HUDEP-2 (cell line): ENCODE data around the gene SLCO3A1.

Experiments used
- DNase-seq, 76 experiments: peaks; one replicate each; lab custom pipeline; 2025; ENCODE audit not compliant: unreplicated experiment in 76 of 76; lab: John Stamatoyannopoulos, UW

The SLCO3A1 gene

DNA sequence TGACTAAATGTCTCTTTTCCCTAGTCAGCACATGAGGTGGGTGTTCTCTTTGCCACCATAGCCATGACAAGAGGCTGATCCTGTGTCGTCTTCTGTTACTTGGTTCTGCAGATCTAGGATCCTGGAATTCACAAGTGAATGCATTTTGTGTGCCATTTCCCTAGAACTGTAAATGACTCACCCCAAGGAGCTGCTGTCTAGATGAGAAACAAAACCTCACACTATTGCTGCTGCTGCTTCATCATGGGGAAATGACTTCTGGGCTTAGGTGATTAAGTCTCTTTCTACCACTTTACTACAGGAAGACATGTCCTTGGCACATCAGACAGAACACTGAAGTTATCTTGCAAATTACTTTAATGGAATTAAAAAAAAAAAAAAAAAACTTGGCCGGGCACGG lies 54.9 kb downstream of the SLCO3A1 start:
- no peak for DNase-seq

DNA sequence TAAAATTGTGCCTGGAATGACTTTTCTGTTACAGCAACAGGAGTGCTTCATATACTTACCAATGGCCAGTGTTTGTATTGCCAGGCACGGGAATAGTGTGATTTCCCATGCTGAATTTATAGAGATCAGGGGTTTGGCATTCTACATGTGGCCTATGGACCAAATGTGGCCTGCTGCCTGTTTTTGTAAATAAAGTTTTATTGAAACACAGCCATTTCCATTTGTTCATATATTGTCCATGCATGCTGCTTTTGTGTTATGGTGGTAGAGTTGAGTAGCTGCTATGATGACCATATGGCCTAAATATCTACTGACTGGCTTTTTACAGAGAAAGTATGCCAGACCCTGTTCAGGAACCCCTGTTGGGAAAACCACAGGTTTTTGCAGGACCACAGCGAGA lies 55.6 kb downstream of the SLCO3A1 start:
- DNase-seq: no peak

DNA sequence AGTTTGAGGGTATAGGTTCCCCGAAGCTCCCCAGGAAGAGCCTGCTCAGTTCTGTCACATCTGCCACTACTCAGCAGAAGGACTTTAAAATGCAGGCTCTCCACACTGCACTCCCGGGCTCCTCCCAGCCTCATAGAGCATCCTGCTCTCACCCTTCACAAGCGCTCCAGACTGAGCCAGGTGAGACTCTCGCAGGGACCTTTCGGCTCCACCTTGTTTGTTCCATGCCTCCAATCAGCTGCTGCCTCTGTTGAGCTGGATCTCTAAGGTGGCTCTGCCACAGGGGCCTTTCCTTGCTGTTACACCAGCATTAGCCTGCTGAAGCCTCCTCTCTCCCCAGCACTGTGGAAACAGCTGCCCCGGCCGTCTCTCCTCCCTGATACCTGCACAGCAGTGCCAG lies 56.1 kb downstream of the SLCO3A1 start:
- no peak for DNase-seq

DNA sequence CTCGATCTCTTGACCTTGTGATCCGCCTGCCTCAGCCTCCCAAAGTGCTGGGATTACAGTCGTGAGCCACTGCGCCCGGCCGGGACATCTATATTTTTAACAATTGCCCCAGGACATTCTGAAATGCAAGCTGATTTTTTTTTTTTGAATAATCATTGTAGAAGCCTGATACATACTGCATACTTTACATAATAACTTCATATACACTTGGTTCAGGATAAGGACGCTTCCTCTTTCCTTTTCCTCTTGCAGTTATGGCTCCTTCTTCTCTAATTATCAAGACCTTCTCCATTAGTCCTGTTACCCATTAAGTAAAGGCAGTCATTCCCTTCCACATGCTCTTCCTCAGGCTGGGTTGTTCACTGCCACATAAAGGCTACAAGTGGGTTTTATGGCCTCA lies 58.3 kb downstream of the SLCO3A1 start:
- DNase-seq: no peak

DNA sequence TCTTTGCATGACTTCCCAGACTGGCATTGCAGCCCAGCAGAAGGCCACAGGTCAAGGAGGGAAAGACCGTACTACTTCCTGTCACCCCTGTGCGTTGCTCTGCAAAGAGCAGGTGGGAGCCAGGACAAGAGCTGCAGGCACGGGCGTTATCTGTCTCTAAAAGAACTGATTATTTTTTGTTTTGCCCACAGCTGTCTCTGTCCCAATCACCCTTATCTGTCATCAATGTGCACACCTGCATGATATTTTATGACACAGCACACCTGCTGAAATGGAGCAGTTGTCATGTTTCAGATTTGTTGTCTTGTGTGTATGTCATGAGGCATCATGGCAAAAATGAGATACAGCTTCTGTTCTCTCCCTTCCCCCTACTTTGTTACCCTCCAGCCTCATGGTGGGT lies 58.8 kb downstream of the SLCO3A1 start:
- DNase-seq: no peak

DNA sequence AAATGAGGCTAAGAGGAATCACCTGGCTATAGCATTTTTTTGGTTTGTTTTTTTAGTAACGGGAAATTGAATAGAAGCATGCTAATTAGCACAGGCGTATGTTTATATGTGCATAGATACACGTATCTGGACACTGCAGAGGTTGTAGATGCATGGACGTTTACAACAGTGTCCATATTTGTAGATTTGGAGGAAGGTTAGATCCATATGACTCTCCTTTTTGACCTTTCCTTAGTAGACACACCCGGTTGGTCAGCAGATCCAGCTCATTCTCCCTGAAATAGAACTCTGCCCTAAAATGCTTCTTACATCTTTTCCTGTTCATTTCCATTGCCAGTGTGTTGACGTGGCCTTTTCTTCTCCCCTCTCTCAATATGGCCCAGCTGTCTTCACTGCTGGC lies 60.1 kb downstream of the SLCO3A1 start:
- DNase-seq: no peak

DNA sequence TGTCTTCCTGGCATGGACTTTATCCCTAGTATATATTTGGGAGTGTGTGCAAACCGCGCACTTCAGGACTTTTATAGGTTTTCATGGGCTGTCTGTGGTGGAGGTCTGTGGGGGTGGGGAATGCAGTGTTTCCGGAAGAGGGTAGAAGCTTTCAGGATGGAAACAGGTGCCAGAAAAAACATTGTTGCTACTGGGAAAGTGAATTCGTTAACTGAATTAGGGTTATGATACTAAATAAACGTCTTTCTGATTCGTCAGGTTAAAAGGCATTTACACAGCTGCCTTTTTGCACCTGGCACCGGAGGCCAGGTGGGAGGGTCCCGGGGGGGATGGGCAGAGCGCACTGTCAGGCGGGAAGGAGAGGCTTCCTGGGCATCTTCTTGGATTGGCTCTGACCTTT lies 62.1 kb downstream of the SLCO3A1 start:
- DNase-seq: no peak

DNA sequence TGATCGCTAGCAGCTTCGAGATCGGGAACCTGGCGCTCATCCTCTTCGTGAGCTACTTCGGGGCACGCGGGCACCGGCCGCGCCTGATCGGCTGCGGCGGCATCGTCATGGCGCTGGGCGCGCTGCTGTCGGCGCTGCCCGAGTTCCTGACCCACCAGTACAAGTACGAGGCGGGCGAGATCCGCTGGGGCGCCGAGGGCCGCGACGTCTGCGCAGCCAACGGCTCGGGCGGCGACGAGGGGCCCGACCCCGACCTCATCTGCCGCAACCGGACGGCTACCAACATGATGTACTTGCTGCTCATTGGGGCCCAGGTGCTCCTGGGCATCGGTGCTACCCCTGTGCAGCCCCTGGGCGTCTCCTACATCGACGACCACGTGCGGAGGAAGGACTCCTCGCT lies 62.5 kb downstream of the SLCO3A1 start:
- DNase-seq: no peak

DNA sequence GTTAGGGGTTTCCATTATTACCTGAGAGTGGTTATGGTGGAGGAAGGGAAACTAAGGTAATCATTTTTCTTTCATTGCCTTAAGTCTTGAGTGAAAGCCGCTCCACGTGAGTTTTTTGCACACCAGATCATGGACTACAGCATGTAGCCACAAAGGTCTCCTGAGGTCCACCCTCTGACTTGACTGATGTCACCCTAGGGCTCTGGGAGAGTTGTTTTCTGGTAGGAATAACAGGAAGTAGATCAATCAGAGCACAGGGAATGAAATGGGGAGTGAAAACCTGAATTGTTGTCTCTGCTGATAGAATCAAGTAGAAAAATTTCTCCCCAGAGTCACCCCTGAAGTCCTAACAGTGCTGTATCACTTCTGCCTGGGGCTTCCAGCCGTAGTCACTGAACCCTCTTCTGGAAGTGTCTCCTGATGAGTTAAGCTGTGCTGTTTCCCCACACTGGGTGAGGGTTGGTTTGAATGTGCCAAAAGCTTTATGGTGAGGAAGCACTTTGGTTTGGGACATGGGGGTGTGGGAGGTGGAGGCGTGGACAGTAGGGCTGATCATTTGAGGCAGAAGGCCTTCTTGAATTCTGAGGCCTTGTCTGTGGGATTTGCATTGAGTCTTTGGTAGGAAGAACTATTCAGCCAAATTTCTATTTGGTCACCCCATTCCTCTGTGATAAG lies 64.3 kb downstream of the SLCO3A1 start:
- DNase-seq: no peak

DNA sequence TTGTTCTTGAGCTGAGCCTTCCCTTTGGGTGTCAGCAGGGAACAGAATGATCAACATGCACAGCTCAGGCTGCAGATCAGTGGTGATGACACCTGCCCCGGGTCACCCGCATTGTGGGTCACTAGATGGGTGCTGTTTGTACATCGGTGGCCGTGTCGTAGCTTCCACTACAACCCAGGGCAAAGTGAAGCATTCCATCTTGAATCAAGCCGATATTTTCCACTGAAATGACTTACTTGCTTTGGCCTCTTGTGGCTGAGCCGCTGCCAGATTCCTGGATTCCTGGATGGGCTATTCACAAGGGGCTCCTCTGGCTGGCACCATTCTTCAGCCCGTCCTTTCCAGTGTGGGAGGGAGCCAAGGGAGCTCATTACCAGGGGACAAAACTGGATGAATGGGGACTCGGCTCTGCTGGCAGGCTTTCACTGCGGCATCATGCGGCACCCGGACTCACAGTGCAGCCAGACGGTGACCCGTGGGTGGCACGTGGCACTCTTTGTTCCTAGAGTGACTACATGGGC lies 65.6 kb downstream of the SLCO3A1 start:
- DNase-seq: no peak

DNA sequence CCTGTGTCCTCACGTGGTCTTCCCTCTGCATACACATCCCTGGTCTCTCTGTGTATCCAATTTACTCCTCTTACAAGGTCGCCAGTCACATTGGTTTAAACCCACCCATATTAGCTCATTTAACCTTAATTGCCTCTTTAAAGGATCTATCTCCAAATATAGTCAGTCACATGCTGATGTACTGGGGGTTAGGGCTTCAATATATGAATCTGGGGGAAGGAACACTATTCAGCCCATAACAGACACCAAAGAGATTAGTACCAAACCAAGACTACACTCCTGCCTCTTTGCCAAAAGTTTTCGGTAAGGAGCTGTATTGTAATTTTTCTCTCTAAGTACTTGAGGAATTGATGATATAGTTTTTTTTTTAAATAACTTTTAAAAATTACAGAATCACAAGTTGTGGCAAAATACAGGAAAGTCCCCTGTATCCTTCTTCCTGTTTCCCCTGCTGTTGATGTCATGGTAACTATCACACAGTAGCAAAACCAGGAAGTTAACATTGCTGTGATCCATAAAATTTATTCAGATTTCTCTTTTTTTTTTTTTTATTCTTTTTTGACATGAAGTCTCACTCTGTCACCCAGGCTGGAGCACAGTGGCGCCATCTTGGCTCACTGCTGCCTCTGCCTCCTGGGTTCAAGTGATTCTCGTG lies 67.8 kb downstream of the SLCO3A1 start:
- DNase-seq: no peak

DNA sequence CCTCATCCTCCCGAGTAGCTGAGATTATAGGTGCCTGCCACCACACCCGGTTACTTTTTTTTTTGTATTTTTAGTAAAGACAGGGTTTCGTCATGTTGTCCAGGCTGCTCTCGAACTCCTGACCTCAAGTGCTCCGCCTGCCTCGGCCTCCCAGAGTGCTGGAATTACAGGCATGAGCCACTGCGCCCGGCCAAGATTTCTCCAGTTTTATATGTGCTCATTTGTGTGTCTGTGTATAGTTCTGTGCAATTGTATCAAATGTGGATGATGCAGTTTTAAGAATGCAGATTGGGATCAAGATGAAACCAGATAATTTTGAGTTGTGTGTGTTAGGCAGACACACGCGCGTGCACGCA lies 68.3 kb downstream of the SLCO3A1 start:
- no peak for DNase-seq

DNA sequence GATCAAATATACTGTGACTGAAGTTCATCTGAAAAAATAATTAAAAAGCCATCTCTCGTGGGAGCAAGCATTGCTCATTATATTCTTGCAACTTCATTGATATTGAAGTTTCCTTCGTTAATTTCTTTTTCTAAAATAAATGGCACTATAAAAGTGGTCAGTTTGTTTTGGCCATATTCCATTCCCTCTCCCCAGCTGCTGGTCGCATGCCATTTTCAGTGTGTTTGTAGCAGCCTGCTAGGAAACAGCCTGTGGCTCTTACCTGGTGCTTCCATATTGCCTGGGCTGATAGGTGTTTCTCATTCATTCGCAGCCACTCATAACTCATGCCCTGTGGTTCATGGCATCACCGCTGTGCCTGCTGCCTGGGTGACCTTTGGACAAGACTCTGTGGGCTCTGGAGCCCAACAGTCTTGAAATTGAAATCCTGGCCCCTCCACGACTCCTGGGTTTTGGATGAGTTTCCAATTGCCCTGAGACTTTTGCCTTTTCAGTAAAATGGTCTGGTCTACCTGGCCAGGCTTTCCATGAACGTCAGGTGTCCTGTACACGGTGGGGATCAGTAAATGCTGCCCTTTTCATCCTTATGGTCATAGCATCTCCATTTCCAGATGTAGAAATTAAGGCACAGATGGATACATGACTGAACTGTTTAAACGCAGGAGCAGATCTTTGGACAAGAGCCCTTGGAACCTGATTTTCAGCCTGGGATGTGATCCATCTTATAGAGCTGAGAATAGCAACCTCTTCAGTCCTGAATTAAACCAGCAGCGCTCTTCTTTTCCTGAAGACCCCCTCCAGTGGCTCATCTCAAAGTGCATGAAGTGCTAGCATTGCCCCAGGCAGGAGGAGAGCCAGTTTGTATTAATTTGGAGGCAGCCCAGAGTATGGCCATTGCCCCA lies 69.4 kb downstream of the SLCO3A1 start:
- DNase-seq: no peak

DNA sequence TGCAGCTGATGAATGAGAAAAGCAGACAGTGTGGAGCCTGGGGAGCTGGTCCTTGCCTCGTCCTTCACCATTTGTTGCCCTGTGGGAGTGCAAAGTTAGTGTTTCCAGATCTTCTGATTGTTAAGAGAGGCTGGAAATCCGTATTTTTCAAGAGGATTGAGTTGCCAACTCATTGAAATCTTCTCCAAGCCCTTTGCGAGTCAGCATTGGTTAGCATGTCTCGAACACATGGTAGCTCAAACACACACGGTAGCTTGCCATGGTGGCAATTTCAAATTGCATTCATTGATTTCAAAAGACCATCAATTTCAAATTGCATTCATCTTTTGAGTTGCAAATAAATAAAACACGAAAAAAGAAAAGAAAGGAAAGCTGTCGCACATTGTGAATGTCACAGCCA lies 70.7 kb downstream of the SLCO3A1 start:
- DNase-seq: no peak

DNA sequence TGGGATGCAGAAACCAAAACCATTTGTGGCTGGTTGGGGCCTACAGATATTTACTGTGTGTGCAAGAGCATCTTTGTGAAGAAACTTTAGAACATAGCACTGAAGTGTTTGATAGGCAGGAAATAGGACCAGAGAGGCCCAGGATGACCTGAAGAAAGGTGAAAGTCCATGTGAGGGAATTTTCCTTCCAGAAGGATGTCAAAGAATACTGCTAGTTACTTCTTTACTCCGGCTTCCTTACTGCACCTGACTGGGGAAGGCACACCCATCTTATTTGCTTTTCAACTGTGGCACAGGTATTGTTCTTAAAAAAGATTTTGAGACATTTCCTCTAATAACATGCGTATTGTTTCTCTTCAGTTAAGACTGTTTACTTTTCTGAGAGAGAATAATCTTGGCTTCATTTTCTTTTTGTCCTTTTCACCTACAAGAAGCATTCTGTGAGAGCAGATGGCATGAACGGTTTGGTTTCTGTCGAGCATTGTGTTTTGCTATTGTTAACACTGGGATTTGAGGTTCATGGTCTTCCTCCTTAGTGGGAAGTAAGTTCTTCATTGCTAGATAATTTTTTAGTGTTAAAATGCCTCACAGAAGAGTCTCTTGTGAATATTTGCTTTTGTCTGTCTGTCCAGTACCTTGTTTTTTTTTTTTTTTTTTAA lies 71.5 kb downstream of the SLCO3A1 start:
- DNase-seq: no peak

DNA sequence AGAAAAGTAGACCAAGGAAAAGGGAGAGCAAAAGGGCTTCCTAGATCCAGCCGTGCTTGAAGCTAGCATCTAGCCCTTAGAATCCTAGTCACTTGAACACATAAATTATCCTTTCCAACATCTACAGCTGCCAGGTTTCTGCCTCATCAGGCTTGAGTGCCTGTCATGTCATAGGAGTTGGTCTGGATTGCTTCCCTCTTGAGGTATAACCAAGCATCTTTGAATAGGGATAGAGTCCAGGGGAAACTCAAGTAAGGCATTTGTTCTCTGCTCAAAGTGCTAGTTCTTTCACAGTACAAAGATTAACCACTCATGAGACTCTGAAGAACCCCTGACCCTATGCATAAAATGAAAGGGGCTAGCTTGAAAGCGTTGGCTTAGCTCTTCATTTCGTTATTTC lies 72.3 kb downstream of the SLCO3A1 start:
- no peak for DNase-seq

DNA sequence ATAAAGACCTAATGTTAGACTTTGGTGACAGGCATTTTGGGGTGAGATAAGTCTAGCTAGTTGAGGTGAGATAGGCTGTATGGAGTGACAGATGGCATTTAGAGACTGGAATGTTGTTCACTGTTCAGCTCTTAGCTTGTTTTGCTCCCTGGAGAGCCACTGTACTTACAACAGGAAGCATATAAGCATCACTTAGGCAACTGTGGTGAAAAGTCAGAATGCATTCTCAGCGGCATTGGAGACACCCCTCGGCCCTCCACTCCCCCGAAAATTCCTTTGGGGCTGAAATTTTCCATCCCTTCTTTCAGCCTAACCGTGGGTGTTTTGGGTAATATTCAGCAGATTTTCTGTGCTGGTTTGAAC lies 73.4 kb downstream of the SLCO3A1 start:
- no peak for DNase-seq

DNA sequence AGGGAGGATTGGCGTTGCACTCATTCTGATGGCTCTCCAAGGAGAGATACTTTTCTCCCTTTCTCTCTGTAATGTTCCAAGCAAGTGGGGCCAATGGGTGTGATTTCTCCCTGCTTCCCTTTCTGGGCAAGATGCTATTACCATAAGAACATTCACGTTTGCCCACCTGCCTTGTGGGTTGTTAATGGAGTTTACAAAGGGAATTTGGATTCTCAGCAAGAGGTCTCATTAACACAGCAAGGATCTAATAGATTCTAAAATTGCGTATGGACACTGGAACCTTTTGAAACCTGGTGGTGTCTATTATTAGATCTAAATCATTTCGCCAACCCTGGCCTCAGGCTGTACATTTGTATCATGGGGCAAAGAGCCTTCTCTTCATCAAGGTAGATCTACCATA lies 74.1 kb downstream of the SLCO3A1 start:
- DNase-seq: no peak

DNA sequence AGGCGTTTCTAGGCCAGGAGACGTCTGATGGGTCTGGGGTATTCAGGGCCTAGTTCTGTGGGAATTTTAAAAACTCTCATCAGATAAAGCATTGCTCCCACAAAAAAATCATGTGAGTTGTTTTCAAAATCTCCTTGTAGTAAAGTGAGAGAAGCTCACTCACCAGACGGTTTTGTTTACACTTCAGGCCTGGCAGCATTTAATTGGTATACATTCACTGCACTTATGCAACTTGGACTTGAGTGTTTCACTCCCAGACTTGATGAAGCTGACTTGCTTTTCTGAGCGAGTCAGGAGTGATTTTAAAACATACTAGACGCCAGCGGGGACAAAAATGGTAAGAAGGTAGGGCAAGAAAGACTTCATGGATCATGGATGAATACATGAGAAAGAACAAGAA lies 75.2 kb downstream of the SLCO3A1 start:
- DNase-seq: no peak

DNA sequence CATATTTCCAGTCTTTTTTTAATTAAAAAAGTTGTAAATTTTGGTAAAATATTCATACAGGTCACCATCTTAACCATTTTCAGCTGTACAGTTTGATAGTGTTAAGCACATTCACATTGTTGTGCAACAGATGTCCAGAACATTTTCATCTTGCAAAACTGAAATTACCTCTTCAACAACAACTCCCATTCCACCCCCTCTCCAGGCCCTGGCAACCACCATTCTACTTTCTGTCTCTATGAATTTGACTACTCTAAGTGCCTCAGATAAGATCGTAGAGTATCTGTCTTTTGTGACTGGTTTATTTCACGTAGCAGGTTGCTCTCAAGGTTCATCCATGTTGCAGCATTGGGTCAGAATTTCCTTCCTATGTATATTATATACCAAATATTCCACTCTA lies 76.0 kb downstream of the SLCO3A1 start:
- no peak for DNase-seq

DNA sequence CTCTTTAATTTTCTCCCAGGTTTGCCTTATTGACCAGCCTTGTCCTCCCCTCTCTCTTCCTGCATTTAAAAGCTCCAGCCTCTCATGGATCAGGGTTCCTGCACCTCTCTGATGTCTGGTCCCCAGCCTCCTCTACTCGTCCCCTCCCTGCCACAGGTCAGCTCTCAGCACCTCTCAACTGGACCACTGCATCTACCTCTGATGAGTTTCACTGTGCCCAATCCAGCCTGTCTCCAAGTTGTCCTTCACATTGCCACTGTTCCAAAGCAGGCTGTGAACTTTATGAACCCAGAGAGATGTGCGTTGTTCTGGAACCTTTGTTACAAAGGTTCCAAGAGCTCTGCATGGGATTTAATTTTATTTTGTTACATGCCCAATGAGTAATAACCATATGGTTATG lies 76.6 kb downstream of the SLCO3A1 start:
- no peak for DNase-seq
